ENCODE results near the gene PROCR.
"Not testable (repeated sequence)": the region's sequence is repeated elsewhere in the genome, so short reads cannot be mapped to it uniquely, and the experiment has no call there.

The PROCR gene

GRCh38 chr20:35171753-35172433, at the start of gene PROCR:
TSS of gene PROCR (plus strand) at chr20:35172072. CDS start at chr20:35172155, 83 bp downstream.
- no peak for DNase-seq (ENCODE audit: low spot score)

- DNase-seq (ENCODE audit: low spot score) = no peak
Measured at GRCh38 chr20:35122756-35123405, 49.0 kb upstream of the PROCR start.

- DNase-seq (ENCODE audit: low spot score) = no peak
Measured at GRCh38 chr20:35125753-35126152, 46.1 kb upstream of the PROCR start.

GRCh38 chr20:35129647-35130069, 42.2 kb upstream of the PROCR start:
- DNase-seq (ENCODE audit: low spot score) = no peak

GRCh38 chr20:35131934-35132333, 39.9 kb upstream of the PROCR start:
- DNase-seq (ENCODE audit: low spot score) = no peak

- no peak for DNase-seq (ENCODE audit: low spot score)
Measured at GRCh38 chr20:35133031-35133430, 38.8 kb upstream of the PROCR start.

- DNase-seq (ENCODE audit: low spot score) = no peak
Measured at GRCh38 chr20:35133735-35134134, 38.1 kb upstream of the PROCR start.

GRCh38 chr20:35134472-35134871, 37.4 kb upstream of the PROCR start:
- no peak for DNase-seq (ENCODE audit: low spot score)

- DNase-seq (ENCODE audit: low spot score) = no peak
Measured at GRCh38 chr20:35134880-35135279, 37.0 kb upstream of the PROCR start.

GRCh38 chr20:35135867-35136586, 35.8 kb upstream of the PROCR start:
- DNase-seq (ENCODE audit: low spot score) = no peak

GRCh38 chr20:35144694-35145093, 27.2 kb upstream of the PROCR start:
- DNase-seq (ENCODE audit: low spot score) = no peak

GRCh38 chr20:35145141-35145564, 26.7 kb upstream of the PROCR start:
- DNase-seq (ENCODE audit: low spot score) = peak; percentile 53

- DNase-seq (ENCODE audit: low spot score) = peak; percentile 13
Measured at GRCh38 chr20:35146299-35146919, 25.5 kb upstream of the PROCR start.

GRCh38 chr20:35146920-35147574, 24.8 kb upstream of the PROCR start, which contains the start of gene EDEM2:
TSS of gene EDEM2 (minus strand) at chr20:35147336. CDS start at chr20:35147258, 78 bp downstream.
- peak; percentile 95 for DNase-seq (ENCODE audit: low spot score)

- peak; percentile 10 for DNase-seq (ENCODE audit: low spot score)
Measured at GRCh38 chr20:35147575-35148071, 24.2 kb upstream of the PROCR start.

GRCh38 chr20:35150846-35151579, 20.9 kb upstream of the PROCR start:
- no peak for DNase-seq (ENCODE audit: low spot score)

GRCh38 chr20:35151736-35152135, 20.1 kb upstream of the PROCR start:
- no peak for DNase-seq (ENCODE audit: low spot score)

- no peak for DNase-seq (ENCODE audit: low spot score)
Measured at GRCh38 chr20:35155936-35156335, 15.9 kb upstream of the PROCR start.

- no peak for DNase-seq (ENCODE audit: low spot score)
Measured at GRCh38 chr20:35156978-35157377, 14.9 kb upstream of the PROCR start.

GRCh38 chr20:35160341-35160740, 11.5 kb upstream of the PROCR start:
- not testable (repeated sequence) for DNase-seq (ENCODE audit: low spot score)

GRCh38 chr20:35164531-35164930, 7.3 kb upstream of the PROCR start:
- DNase-seq (ENCODE audit: low spot score) = not testable (repeated sequence)
